ENCODE measurements around the gene GSX1.

GSX1 gene

DNA sequence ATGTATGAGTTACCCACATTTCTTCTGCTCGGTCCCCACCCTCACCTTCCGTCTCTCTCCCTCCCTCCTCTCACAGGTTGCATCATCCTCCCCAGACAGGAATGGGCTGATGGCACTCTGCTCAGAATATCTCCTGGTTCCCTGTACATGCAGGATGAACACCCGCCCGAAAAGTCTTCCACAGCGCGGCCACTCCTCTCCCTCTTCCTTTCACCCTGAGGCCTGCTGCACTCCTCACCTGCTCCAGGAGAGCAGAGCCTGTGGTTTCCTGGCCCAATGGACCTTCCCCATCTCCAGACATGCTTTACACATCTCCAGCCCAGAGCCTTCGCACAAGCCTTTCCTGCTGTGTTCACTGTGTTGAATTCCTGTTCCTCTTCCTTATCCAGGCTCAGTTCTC is 40.9 kb downstream of the GSX1 start:
- no peak for DNase-seq (ENCODE audit: low spot score)

DNA sequence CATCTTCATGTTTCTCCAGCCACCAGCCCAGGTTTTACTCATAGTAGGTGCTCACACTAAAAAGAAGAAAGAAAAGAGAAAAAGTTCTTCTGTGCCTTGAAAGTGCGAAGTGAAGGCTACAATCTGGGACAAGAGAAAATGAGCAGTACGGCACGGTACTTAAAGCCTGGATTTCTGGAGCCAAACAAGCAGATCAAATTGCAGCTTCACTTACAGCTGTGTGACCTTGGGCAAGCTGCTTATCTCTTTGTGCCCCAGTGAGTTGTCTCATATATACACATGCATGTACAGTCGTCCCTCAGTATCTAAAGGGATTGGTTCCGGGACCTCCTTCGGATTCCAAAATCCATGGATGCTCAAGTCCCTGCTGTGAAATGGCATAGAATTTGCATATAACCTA is 41.8 kb downstream of the GSX1 start:
- DNase-seq (ENCODE audit: low spot score), result no peak

DNA sequence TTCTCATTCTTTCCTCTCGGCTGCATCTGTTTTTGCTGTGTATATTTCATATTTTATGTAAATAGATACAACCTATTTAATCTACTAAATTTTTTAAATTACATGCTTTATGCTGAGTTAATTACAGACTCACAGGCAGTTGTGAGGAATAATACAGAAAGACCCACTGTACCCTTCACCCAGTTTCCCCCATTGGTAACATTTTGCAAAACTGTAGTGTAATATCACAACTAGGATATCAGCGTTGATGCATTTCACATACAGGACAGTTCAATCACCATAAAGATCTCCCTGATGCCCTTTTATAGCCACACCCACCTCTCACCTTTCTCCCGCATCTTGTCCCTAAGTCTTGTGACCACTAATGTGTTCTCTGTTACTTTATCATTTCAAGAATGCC is 43.5 kb downstream of the GSX1 start:
- no peak for DNase-seq (ENCODE audit: low spot score)

DNA sequence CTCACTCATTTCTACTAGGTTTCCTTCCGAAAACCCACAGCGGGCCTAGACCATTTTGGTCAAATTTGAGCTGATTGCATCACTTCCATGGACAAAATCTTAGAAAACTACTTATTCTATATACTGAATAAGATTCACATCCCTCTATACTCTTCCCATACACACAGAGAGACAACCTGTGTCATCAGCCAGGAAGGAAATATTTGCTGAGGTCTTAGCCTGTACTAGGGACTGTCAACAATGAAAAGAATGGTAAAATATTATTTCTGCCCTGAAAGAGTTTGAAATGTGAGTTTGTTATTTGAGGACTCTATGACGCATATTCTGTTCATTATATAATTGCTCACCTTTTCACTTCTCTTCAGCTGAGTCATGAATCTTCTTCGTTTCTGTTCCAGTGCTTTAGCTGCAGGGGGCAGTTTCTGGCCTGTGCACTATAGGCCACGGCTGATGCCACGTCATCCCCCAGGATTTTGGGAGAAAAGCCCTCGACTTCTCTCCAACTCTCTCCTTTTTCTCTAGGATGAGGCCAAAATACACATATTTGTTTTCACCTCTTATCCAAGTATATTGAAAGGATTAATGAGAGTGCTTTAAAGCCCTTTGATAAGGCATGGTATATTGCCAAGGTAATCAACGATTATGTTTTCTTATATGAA is 47.7 kb downstream of the GSX1 start:
- DNase-seq (ENCODE audit: low spot score), result no peak

DNA sequence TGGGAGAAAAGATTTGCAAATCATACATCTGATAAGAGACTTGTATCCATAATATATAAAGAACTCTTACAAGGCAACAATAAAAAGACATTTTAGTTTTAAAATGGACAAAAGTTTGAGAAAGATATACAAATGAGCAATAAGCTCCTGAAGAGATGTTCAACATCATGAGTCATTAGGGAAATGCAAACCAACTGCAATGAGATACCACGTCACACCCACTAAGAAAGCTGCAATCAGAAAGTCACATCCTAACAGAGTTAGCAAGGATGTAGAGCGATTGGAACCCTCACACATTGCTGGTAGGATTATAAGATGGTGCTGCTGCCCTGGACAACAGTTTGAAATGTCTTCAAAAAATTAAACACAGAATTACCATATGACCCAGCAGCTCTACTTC is 50.3 kb downstream of the GSX1 start:
- DNase-seq (ENCODE audit: low spot score), result no peak
